Endothelial cell of umbilical vein (primary cell): ENCODE measurements around the gene RND1. TPM values are rescaled to one million over a fixed set of nuclear protein-coding genes. Genes with fewer than 3 reads are reported as not detected.

Source experiments
- BruUV-seq: library from RNA; stranded (reverse); fragments of 400-500 nt; replicated peaks from 2 replicates; lab custom pipeline; 2021; lab: Mats Ljungman, UMichigan
- CTCF ChIA-PET: fragments of 300-600, 350-600 bp; sonication (Branson Sonifier 250); formaldehyde crosslinking; loops from one replicate; lab custom pipeline; 2021; ENCODE audit warnings: antibody characterized with exemption, inconsistent platforms; lab: Charles Lee
- POLR2A ChIA-PET: fragments of 300-600, 350-600 bp; sonication (Branson Sonifier 250); formaldehyde crosslinking; loops from one replicate; lab custom pipeline; 2021; ENCODE audit warnings: antibody characterized with exemption, inconsistent platforms; lab: Charles Lee
- DNase-seq: peaks from one replicate; pipeline ENCODE4 v3.0.0-alpha.2; 2011; ENCODE audit warnings: low read depth, low spot score
- FAIRE-seq: peaks from 2 replicates; lab custom pipeline; 2011; peaks lifted over from hg19 to GRCh38; lab: Jason Lieb, UNC
- H2AFZ ChIP-seq: 2 replicates; pipeline ENCODE4 v1.6.0; 2012; ENCODE audit warnings: low read depth, low read length, control low read depth, inconsistent platforms
- H3K27ac ChIP-seq: 2 replicates; pipeline ENCODE4 v1.5.1; 2011; ENCODE audit warnings: low read depth, mild to moderate bottlenecking, control low read depth, low read length, moderate library complexity; ENCODE audit not compliant: insufficient read depth
- H3K27me3 ChIP-seq, 2 experiments: 2 replicates each; pipeline versions ENCODE4 v1.6.0 to v1.6.1; 2011; ENCODE audit warnings: low read length in 2 of 2, mixed read lengths in 1 of 2; ENCODE audit not compliant: control insufficient read depth in 2 of 2, insufficient read depth in 2 of 2
- H3K36me3 ChIP-seq, 2 experiments: 2 replicates in 1 of 2; 3 replicates in 1 of 2; pipeline ENCODE4 v1.5.1; 2011; ENCODE audit warnings: low read length in 2 of 2, mild to moderate bottlenecking in 1 of 2, moderate library complexity in 1 of 2; ENCODE audit not compliant: control insufficient read depth in 2 of 2, insufficient read depth in 2 of 2; ENCODE audit errors: extremely low read depth in 1 of 2
- H3K4me1 ChIP-seq: 3 replicates; pipeline ENCODE4 v1.5.1; 2011; ENCODE audit warnings: mild to moderate bottlenecking, low read length; ENCODE audit not compliant: control insufficient read depth, insufficient read depth; ENCODE audit errors: extremely low read depth
- H3K4me2 ChIP-seq: 2 replicates; pipeline ENCODE4 v1.6.1; 2011; ENCODE audit warnings: low read length, control low read depth, mixed read lengths; ENCODE audit not compliant: insufficient read depth
- H3K4me3 ChIP-seq, 3 experiments: fragments of 200-600 bp in 1 of 3; sonication (generic), shearing (Covaris generic) in 1 of 3; replicated peaks in 1 of 3; 2 replicates each; pipeline ENCODE4 v1.5.1; 2011 to 2016; ENCODE audit warnings: control low read depth in 3 of 3, low read length in 3 of 3, mild to moderate bottlenecking in 2 of 3, inconsistent platforms in 1 of 3, low read depth in 1 of 3, moderate library complexity in 1 of 3; ENCODE audit not compliant: insufficient read depth in 1 of 3
- H3K79me2 ChIP-seq: 2 replicates; pipeline ENCODE4 v1.6.0; 2012; ENCODE audit warnings: low read length, inconsistent platforms; ENCODE audit not compliant: control insufficient read depth, insufficient read depth
- H3K9ac ChIP-seq: replicated peaks from 2 replicates; pipeline ENCODE3; 2011; ENCODE audit warnings: low read length, control low read depth; ENCODE audit not compliant: insufficient read depth; ENCODE audit errors: extremely low read depth
- H3K9me1 ChIP-seq: replicated peaks from 3 replicates; pipeline ENCODE4 v1.6.0; 2011; ENCODE audit warnings: mild to moderate bottlenecking, low read length; ENCODE audit not compliant: control insufficient read depth, insufficient read depth; ENCODE audit errors: extremely low read depth
- H3K9me3 ChIP-seq: replicated peaks from 2 replicates; pipeline ENCODE4 v1.5.1; 2012; ENCODE audit warnings: low read length, inconsistent platforms; ENCODE audit not compliant: control insufficient read depth, insufficient read depth
- H4K20me1 ChIP-seq: replicated peaks from 2 replicates; pipeline ENCODE3; 2011; ENCODE audit warnings: mild to moderate bottlenecking, low read length; ENCODE audit not compliant: control insufficient read depth, insufficient read depth; ENCODE audit errors: extremely low read depth
- EZH2 ChIP-seq: IDR thresholded peaks from 2 replicates; pipeline ENCODE4 v1.6.1; 2012; ENCODE audit warnings: borderline replicate concordance, low read depth, mild to moderate bottlenecking, moderate library complexity, low read length, inconsistent platforms; ENCODE audit not compliant: severe bottlenecking
- FOS ChIP-seq: IDR thresholded peaks from 2 replicates; pipeline ENCODE4 v1.6.1; 2011; ENCODE audit warnings: mild to moderate bottlenecking, low read length, moderate library complexity, borderline replicate concordance; ENCODE audit not compliant: insufficient read depth
- GATA2 ChIP-seq: IDR thresholded peaks from 2 replicates; pipeline ENCODE4 v1.7.0; 2011; ENCODE audit warnings: low read depth, mild to moderate bottlenecking, moderate library complexity, mixed read lengths, low read length; ENCODE audit not compliant: insufficient read length, insufficient read depth
- JUN ChIP-seq: IDR thresholded peaks from 2 replicates; pipeline ENCODE4 v1.6.1; 2011; ENCODE audit warnings: borderline replicate concordance, low read depth; ENCODE audit not compliant: insufficient read length, insufficient read depth
- MYC ChIP-seq: IDR thresholded peaks from one replicate; pipeline ENCODE4 v1.6.1; 2011; ENCODE audit warnings: mild to moderate bottlenecking, low read depth, low read length
- POLR2A ChIP-seq: IDR thresholded peaks from 2 replicates; pipeline ENCODE4 v1.6.1; 2012; ENCODE audit warnings: low read depth, mild to moderate bottlenecking, control low read depth, low read length
- POLR2AphosphoS5 ChIP-seq: IDR thresholded peaks from 2 replicates; pipeline ENCODE4 v1.6.1; 2012; ENCODE audit warnings: low read depth, mild to moderate bottlenecking, control low read depth, low read length, moderate library complexity; ENCODE audit not compliant: insufficient read depth
- dilution Hi-C: fragments of 300-500 bp; cut with MboI; formaldehyde crosslinking; loops from one replicate; pipeline ENCODE4 v1.15.0; 2019; ENCODE audit warnings: low sequenced_read_pairs; ENCODE audit not compliant: extremely low pct_ligation_motif_present
- intact Hi-C: fragments of 100-400 bp; cut with micrococcal nuclease; formaldehyde crosslinking; loops from one replicate; pipeline ENCODE4 v1.10.0; 2022
- polyA plus RNA-seq, 4 experiments: library from polyadenylated mRNA; depleted of rRNA in 3 of 4; stranded (reverse) in 3 of 4; unstranded in 1 of 4; fragments of >200 nt; gene quantifications; 2 replicates each; pipeline versions ENCODE4 v1.2.1 to v1.2.3, GENCODE V29; 2011 to 2012; ENCODE audit warnings: missing spikeins in 1 of 4
- total RNA-seq: library from RNA; stranded (reverse); gene quantifications from 2 replicates; pipeline ENCODE4 v1.2.3, GENCODE V29; 2021
- TF ChIP-seq, protein P1 (sequence below), 2 donors: IDR thresholded peaks; 1 replicate in 1 of 2; 2 replicates in 1 of 2; pipeline ENCODE4 v1.5.1; 2011; ENCODE audit warnings: low read length in 2 of 2, mild to moderate bottlenecking in 2 of 2, moderate library complexity in 2 of 2, control low read depth in 1 of 2, inconsistent platforms in 1 of 2, low read depth in 1 of 2; ENCODE audit not compliant: insufficient read depth in 1 of 2; ENCODE audit errors: extremely low read depth in 1 of 2
- TF ChIP-seq, protein P2 (sequence below): IDR thresholded peaks from 2 replicates; pipeline ENCODE4 v1.6.1; 2011; ENCODE audit not compliant: insufficient read depth, insufficient read length

Gene RND1
- total and polyA plus RNA-seq, 2 donors (not counting 3 experiments of a cell fraction or from before 2014, with no cell fraction given) = 4.0 to 9.9 TPM

DNA sequence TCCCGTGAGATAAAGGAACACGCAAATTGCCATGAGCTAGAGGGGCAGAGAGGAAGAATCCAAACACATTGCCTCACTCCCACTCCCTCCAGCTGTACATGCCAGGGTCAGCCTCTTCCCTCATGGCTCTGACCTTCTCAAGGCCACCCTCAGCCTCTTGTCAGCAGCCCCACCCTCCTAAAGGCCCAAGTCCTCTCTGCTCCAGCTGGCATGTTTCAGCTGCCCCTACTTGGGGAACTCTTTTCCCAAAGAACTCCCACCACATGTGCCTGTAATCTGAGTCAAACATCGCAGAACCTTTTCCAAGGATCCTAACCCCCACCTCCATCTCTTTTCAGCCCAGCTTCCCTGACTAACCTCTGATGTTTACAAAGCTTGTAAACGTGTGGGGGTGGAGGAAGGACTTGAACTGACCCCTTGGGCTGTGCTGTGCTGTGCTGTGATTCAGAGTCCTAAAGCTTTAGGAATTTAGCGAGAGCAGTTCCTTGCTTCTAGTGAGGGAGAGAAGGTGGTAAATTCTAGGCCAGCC lies 54.7 kb downstream of the RND1 start:
- FAIRE-seq (no peak), DNase-seq (peak; percentile 40)
- no TSS peak for BruUV-seq
- H3K9me3 ChIP-seq = no peaks in the 10 kb centered on the region
- ChIA-PET CTCF (interaction anchor here (1.5 to 3.3 kb wide), 2 partner anchors 42 to 58 kb away, joined by 5 to 14 read pairs; no protein-coding TSS in a partner anchor), POLR2A (no interaction called here)
- no peak overlapping the region for H3K4me2 ChIP-seq
- H3K27ac ChIP-seq = no peak overlapping the region
- no peaks in the 10 kb centered on the region for H3K79me2 ChIP-seq
- H3K9me1 ChIP-seq = no peaks in the 10 kb centered on the region
- H3K4me1 ChIP-seq = peaks cover 10% of the 10 kb centered on the region
- intact Hi-C loops = no loop called here
- dilution Hi-C loops = no loop called here
- no peak overlapping the region for H3K4me3 ChIP-seq
- no peak for TF ChIP-seq POLR2AphosphoS5
- no peak for TF ChIP-seq POLR2A
- H3K27me3 ChIP-seq = no peaks in the 10 kb centered on the region
- H4K20me1 ChIP-seq = no peaks in the 10 kb centered on the region
- no peak overlapping the region for H2AFZ ChIP-seq
- H3K36me3 ChIP-seq = no peaks in the 10 kb centered on the region
- H3K9ac ChIP-seq = no peak overlapping the region

DNA sequence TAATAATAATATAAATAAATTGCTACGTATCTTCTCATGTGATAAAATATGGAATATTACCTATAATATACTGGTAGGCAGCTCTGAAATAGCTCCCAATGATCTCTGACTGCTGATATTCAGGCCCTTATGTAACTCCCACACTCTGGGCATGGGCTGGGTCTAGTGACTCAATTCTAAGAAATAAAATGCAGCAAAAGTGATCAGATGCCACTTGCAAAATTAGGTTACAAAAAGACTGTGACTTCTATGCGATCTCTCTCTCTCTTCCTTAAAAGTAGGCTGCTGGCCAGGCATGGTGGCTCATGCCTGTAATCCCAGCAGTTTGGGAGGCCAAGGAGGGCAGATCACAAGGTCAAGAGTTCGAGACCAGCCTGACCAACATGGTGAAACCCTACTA lies 57.7 kb downstream of the RND1 start:
- intact Hi-C loops (no loop called here), dilution Hi-C loops (no loop called here)
- DNase-seq (no peak), FAIRE-seq (no peak)
- Histone ChIP-seq H3K9me3 (no peaks in the 10 kb centered on the region), H3K4me2 (no peak overlapping the region), H3K4me1 (no peaks in the 10 kb centered on the region), H3K4me3 (no peak overlapping the region), H2AFZ (no peak overlapping the region), H3K9me1 (no peaks in the 10 kb centered on the region), H3K36me3 (no peaks in the 10 kb centered on the region), H3K27me3 (peaks cover 0 to 1% of the 10 kb centered on the region in 2 experiments), H3K27ac (no peak overlapping the region), H3K79me2 (no peaks in the 10 kb centered on the region), H4K20me1 (no peaks in the 10 kb centered on the region), H3K9ac (no peak overlapping the region)
- POLR2A ChIA-PET = no interaction called here
- TF ChIP-seq MYC = no peak
- TF ChIP-seq JUN = no peak
- TF ChIP-seq, protein P1, sequence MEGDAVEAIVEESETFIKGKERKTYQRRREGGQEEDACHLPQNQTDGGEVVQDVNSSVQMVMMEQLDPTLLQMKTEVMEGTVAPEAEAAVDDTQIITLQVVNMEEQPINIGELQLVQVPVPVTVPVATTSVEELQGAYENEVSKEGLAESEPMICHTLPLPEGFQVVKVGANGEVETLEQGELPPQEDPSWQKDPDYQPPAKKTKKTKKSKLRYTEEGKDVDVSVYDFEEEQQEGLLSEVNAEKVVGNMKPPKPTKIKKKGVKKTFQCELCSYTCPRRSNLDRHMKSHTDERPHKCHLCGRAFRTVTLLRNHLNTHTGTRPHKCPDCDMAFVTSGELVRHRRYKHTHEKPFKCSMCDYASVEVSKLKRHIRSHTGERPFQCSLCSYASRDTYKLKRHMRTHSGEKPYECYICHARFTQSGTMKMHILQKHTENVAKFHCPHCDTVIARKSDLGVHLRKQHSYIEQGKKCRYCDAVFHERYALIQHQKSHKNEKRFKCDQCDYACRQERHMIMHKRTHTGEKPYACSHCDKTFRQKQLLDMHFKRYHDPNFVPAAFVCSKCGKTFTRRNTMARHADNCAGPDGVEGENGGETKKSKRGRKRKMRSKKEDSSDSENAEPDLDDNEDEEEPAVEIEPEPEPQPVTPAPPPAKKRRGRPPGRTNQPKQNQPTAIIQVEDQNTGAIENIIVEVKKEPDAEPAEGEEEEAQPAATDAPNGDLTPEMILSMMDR (IDR thresholded peaks at IDR 0.05; ENCODE audit: extremely low read depth in 1 of 2, insufficient read depth in 1 of 2, low read depth in 1 of 2, low read length in 2 of 2) = no peak
- TF ChIP-seq EZH2 = no peak
- no peak for TF ChIP-seq FOS
- TF ChIP-seq GATA2 = no peak
- TF ChIP-seq, protein P2, sequence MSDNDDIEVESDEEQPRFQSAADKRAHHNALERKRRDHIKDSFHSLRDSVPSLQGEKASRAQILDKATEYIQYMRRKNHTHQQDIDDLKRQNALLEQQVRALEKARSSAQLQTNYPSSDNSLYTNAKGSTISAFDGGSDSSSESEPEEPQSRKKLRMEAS = no peak
- no peak for TF ChIP-seq POLR2AphosphoS5
- no peak for TF ChIP-seq POLR2A
- CTCF ChIA-PET = interaction anchor here (0.9 kb wide), 1 partner anchor 55 kb away, joined by 3 read pairs; no protein-coding TSS in a partner anchor
- BruUV-seq = no TSS peak
